Bronchial epithelial cell (primary cell): ENCODE data around the gene DLX2. TPM values are rescaled to one million over a fixed set of nuclear protein-coding genes. Genes with fewer than 3 reads are reported as not detected.

Experiments used
- DNase-seq: peaks from one replicate; pipeline ENCODE4 v3.0.0-alpha.2; 2010; ENCODE audit warnings: low read depth
- FAIRE-seq: peaks from 2 replicates; lab custom pipeline; 2011; peaks lifted over from hg19 to GRCh38; lab: Jason Lieb, UNC
- H3K27me3 ChIP-seq: 2 replicates; pipeline ENCODE4 v1.5.1; 2011; ENCODE audit warnings: low read length; ENCODE audit not compliant: control insufficient read depth, insufficient read depth
- H3K36me3 ChIP-seq: 2 replicates; pipeline ENCODE4 v1.5.1; 2011; ENCODE audit warnings: low read length; ENCODE audit not compliant: control insufficient read depth, insufficient read depth
- H3K4me3 ChIP-seq: 2 replicates; pipeline ENCODE4 v1.5.1; 2011; ENCODE audit warnings: mild to moderate bottlenecking, low read depth, low read length, control low read depth
- CTCF ChIP-seq: IDR thresholded peaks from 2 replicates; pipeline ENCODE4 v1.5.1; 2011; ENCODE audit warnings: mild to moderate bottlenecking, moderate library complexity, low read length, control low read depth, inconsistent platforms; ENCODE audit not compliant: insufficient read depth, severe bottlenecking
- total RNA-seq: library from RNA; depleted of rRNA; stranded (reverse); fragments of >200 nt; gene quantifications from 2 replicates; pipeline ENCODE4 v1.2.1, GENCODE V29; 2014

DLX2 gene
- total RNA-seq, 1 donor from 2014 or later: not detected

- DNase-seq: no peak
- Histone ChIP-seq H3K4me3 (no peak overlapping the region), H3K27me3 (no peaks in the 10 kb centered on the region), H3K36me3 (no peaks in the 10 kb centered on the region)
- FAIRE-seq: no peak
- TF ChIP-seq CTCF: no peak
Observed at GRCh38 chr2:172135446-172135845, 32.7 kb upstream of the DLX2 start.

GRCh38 chr2:172134270-172134669 is 31.6 kb upstream of the DLX2 start:
- FAIRE-seq: no peak

GRCh38 chr2:172131713-172132555 is 29.2 kb upstream of the DLX2 start:
- Histone ChIP-seq H3K36me3 (no peaks in the 10 kb centered on the region), H3K4me3 (no peak overlapping the region), H3K27me3 (no peaks in the 10 kb centered on the region)
- FAIRE-seq (no peak), DNase-seq (no peak)
- TF ChIP-seq CTCF: no peak

More at GRCh38 chr2:172134270-172134669, 31.6 kb upstream of the DLX2 start:
- Histone ChIP-seq H3K27me3 (no peaks in the 10 kb centered on the region), H3K36me3 (no peaks in the 10 kb centered on the region), H3K4me3 (no peak overlapping the region)
- no peak for DNase-seq
- TF ChIP-seq CTCF: no peak

- Histone ChIP-seq H3K27me3 (no peaks in the 10 kb centered on the region), H3K4me3 (no peak overlapping the region), H3K36me3 (no peaks in the 10 kb centered on the region)
- no peak for TF ChIP-seq CTCF
- DNase-seq (no peak), FAIRE-seq (no peak)
Observed at GRCh38 chr2:172129404-172129803, 26.7 kb upstream of the DLX2 start.

GRCh38 chr2:172128484-172128883 is 25.8 kb upstream of the DLX2 start:
- H3K36me3 ChIP-seq: no peaks in the 10 kb centered on the region
- H3K4me3 ChIP-seq: no peak overlapping the region
- DNase-seq: peak; percentile 78
- H3K27me3 ChIP-seq: no peaks in the 10 kb centered on the region
- no peak for FAIRE-seq
- TF ChIP-seq CTCF: no peak
